Mononuclear cell (primary cell): ENCODE measurements around the gene ARHGAP22. TPM values are rescaled to one million over a fixed set of nuclear protein-coding genes. Genes with fewer than 3 reads are reported as not detected.

Experiments used
- H3K27me3 ChIP-seq: 2 replicates; pipeline ENCODE4 v1.6.0; 2011; ENCODE audit warnings: low read length, control low read depth; ENCODE audit not compliant: insufficient read depth
- H3K4me1 ChIP-seq: 2 replicates; pipeline ENCODE4 v1.5.1; 2011; ENCODE audit warnings: mild to moderate bottlenecking, low read length, control low read depth; ENCODE audit not compliant: insufficient read depth
- H3K4me3 ChIP-seq: 2 replicates; pipeline ENCODE4 v1.5.1; 2011; ENCODE audit warnings: mild to moderate bottlenecking, low read length, moderate library complexity
- H3K9me3 ChIP-seq: 2 replicates; pipeline ENCODE4 v1.5.1; 2011; ENCODE audit warnings: low read depth, mild to moderate bottlenecking, control low read depth, low read length
- total RNA-seq: library from RNA; depleted of rRNA; stranded (reverse); fragments of >200 nt; gene quantifications from one replicate; pipeline ENCODE4 v1.2.3, GENCODE V29; 2012

ARHGAP22 gene
- total RNA-seq, 1 donor: 1.2 TPM

DNA sequence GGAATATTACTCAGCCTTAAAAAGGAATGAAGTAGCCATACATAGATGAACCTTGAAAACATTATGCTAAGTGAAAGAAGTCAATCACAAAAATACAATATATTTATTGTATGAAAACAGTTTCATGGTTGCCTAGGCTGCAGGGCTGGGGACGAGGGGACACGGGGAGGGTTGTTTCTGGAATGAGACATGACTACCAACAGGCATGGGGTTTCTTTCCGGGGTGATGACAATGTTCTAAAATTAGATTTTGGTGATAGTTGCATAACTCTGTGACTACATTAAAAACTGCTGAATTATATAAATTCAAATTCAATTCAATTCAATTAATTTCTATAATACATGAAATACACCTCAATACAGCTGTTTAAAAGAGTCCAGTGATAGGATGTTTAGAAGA, 88.0 kb downstream of the ARHGAP22 start:
- Histone ChIP-seq H3K27me3 (peaks cover 4% of the 10 kb centered on the region), H3K9me3 (peaks cover 20% of the 10 kb centered on the region), H3K4me1 (peaks cover 34% of the 10 kb centered on the region), H3K4me3 (no peak overlapping the region)

DNA sequence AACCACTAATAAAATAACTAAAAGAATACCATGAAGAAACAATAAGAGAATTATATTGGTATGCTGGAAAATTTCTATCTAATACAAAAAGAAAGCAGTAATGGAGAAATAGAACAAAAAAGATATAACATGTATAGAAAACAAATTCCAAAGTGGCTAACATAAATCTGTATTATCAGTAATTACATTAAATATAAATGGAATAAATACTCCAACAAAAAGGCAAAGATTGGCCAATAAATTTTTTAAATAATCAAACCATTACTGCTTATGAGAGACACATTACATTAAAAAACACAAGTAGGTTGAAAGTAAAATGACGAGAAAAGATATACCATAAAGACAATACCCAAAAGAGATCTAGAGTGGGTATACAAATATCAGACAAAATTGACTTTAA, 90.0 kb downstream of the ARHGAP22 start:
- Histone ChIP-seq H3K4me1 (peaks cover 39% of the 10 kb centered on the region), H3K9me3 (peaks cover 20% of the 10 kb centered on the region), H3K4me3 (no peak overlapping the region), H3K27me3 (no peaks in the 10 kb centered on the region)

DNA sequence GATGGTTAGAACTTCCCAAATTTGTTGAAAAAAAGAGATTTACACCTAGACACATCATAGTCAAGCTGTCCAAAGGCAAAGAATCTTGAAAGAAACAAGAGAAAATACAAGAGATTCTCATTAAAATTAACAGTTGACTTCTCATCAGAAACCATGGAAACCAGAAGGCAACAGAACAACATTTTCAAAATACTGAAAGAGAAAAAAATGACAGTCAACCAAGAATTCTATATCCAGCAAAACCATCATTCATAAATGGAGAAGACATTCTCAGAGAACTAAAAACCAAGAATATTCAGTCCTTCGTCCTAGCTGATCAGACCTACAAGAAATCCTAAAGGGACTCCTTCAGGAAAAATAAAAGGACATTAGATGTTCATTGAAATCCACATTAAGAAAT, 90.6 kb downstream of the ARHGAP22 start:
- peaks cover 20% of the 10 kb centered on the region for H3K9me3 ChIP-seq
- no peaks in the 10 kb centered on the region for H3K27me3 ChIP-seq
- H3K4me1 ChIP-seq: peaks cover 33% of the 10 kb centered on the region
- no peak overlapping the region for H3K4me3 ChIP-seq

DNA sequence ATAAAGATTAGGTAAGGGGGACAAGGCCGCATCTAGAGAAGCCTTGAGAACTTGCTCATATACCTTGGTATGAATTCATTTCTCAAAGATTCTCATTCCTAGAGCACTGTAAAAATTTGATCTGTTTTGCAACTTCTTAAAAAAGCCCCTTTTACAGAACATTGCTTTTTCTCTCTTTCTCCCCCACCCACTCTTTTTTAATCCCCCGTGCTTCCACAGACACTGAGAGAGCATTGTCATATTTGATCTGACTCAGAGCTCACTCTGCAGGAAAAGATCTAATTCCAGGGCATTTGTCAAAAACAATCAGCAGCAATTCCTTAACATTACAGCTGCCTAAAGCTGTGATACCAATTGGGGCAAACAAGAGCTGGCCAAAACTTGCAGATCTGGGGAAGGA, 92.0 kb downstream of the ARHGAP22 start:
- H3K27me3 ChIP-seq: no peaks in the 10 kb centered on the region
- no peak overlapping the region for H3K4me3 ChIP-seq
- peaks cover 32% of the 10 kb centered on the region for H3K4me1 ChIP-seq
- H3K9me3 ChIP-seq: peaks cover 20% of the 10 kb centered on the region

DNA sequence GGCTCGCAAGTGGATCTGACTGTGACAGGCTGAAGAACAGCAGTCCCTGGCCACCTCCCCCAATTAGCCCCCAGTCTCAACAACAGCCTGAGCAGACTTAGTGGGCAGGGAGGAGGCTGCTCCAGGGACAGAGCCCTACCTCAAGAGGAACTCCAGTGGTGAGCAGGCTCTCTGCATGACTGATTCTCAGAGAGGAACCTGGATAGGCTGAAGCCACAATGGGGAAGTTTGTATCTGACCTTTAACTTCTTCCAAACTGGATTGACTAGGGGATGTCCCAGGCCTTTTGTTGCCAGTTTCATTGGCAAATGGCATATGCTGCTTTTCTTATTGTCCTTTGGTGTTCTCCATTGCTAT, 93.0 kb downstream of the ARHGAP22 start:
- Histone ChIP-seq H3K9me3 (peaks cover 20% of the 10 kb centered on the region), H3K27me3 (no peaks in the 10 kb centered on the region), H3K4me3 (no peak overlapping the region), H3K4me1 (peaks cover 23% of the 10 kb centered on the region)

DNA sequence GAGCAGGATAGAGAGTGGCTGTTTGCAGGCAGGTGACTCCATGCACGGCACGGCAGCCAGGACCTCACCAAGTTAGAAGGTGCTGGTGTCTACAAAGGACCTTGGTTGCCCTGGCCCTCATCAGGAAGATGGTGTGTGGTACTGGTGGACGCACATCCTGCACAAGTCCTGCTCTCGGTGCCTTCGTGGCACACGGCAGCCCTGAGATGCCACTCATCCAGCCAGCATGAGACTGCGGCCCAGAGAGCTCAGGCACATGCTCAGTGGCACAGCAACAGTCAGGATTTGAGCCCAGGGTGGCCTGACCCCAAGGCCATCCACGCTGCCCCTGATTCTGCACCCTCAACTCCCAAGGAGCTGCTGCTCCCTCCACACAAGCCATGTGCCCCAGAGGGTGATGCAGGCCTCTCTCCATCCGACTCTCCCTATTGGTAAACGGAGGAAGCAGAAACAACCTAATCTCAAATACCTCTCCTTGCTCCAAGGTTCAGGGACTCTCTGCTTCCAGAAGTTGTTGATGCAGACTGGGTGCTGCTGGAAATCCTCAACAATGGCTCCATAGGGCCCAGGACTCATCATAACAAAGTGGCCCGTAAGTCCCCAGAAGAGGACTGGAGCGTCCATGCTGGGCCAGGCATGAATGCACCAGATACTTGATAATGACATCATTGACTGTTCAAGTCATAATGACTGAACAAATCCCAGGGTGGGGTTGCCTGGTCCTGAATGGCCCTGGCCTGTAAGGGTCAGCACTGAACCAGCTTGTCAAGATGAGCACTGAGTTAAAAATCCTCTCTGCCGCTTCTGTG, 93.6 kb downstream of the ARHGAP22 start:
- H3K27me3 ChIP-seq: no peaks in the 10 kb centered on the region
- no peak overlapping the region for H3K4me3 ChIP-seq
- peaks cover 20% of the 10 kb centered on the region for H3K9me3 ChIP-seq
- peaks cover 23% of the 10 kb centered on the region for H3K4me1 ChIP-seq

DNA sequence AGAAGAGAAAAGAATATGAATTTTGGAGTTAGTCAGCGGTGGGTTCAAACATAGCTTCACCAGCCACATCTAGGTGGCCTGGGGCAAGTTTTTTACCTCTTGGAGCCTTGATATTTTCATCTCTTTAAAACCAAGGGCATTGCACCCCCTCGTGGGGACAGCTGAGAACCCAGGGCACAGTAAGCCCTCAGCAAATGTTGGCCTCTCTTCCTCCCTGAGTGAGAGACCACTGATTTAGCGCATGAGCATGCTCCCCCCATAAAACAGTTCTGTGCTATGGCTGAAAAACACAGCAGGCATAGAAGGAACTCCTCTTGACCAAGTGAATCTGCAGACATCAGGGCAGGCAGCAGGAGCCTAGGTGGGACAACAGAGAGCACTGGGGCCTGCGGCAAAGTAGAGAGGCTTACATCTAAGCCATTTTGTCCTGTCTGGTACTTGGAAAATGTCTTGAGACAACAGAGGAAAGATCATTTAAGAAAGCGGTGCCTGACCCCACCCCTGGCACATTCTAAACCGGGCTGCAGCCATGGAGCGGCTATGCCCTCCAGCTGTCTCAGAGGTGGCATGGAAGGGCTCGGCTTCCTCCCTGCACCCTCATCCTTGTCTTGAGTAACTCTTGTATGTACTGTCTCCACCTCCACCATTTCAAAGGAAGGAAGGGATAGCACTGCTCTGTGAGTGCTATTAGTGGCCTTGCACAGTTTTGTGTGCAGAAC, 94.7 kb downstream of the ARHGAP22 start:
- Histone ChIP-seq H3K9me3 (peaks cover 14% of the 10 kb centered on the region), H3K4me1 (peaks cover 32% of the 10 kb centered on the region), H3K4me3 (no peak overlapping the region), H3K27me3 (no peaks in the 10 kb centered on the region)

DNA sequence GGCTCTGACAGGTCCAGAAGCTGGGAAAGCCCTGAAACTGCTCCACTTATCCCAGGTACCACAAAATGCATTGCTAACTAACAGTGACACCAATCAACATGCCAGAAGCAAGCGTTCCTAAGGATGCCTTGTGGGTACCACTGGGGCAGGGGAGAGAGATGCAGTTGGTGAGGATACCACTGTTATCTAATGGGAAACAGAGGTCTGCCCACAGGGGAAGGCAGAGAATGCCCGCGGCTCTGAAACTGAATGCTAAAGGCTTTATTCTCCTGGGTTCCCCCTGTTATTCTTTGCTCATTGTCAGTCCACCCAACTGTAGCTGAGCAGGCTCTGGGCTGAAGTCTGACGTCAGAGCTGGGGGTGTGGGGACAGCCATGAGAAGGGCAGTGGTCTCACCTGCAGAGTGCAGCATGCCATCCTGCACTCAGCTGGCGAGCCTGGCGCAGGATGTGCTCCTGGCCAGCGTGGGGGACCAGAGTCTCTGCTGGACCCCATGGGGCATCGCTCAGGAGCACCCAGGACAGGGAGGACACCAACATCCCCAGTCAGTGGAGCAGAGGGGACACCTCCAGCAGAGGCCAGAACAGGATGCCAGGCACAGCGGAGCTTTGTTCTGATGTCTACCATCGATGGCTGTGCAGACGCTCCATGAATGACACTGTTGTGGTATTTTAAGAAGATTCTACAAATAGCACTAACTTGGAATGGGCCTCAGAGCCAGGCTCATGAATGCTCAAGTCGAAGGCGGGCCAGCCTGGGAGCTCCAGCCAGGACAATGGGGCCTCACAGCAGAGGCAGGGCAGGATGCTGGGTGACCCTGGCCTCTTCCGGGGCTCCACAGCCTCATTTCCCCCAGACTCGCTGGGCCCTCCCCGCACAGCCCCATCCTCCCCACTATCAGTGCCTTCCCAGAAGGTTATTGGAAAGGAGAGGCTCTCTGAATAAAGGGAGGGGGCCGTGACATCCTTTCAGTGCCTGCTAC, 95.8 kb downstream of the ARHGAP22 start:
- Histone ChIP-seq H3K27me3 (no peaks in the 10 kb centered on the region), H3K4me1 (peaks cover 32% of the 10 kb centered on the region), H3K4me3 (no peak overlapping the region), H3K9me3 (peaks cover 3% of the 10 kb centered on the region)

DNA sequence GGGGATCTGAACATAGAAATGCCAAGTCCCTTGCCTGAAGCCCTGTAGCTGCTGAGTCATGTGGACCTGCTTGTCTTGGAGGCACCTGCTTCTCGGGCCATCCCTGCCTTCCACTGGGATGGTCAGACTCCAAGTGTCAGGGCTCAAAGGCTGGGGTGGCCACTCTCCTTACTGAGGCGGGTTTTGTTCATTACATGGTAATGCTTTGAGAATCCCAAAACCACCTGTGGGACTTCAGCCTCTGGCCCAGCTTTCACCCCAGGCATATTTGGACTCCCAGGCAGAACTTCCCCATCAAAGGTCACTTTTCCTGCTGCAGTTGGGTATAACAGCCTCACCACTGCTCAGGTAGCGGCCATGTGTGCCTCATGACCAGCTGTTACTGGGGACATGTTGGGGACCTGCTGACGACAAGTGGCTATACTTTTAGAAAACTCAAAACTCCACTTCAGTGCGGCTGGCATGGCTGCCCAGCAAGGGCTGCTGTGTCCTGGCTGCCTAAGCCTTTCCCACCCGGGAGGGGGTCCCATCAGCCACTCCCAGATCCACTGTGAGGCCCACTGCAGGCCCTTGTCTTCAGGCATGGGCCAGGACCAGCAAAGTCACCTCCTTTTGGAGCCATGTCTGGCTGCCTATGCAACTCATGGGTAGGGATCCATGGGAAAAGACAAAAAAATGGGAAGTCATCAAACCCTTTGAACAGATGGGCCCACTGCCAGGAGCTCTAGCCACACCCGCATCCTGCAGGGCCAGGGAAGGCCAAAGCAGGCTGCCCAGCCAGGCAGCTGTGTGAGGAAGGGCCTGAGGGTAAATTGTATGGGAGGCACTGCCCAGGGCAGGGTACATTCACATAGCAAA, 96.7 kb downstream of the ARHGAP22 start:
- no peaks in the 10 kb centered on the region for H3K27me3 ChIP-seq
- H3K4me1 ChIP-seq: peaks cover 32% of the 10 kb centered on the region
- no peak overlapping the region for H3K4me3 ChIP-seq
- H3K9me3 ChIP-seq: no peaks in the 10 kb centered on the region

DNA sequence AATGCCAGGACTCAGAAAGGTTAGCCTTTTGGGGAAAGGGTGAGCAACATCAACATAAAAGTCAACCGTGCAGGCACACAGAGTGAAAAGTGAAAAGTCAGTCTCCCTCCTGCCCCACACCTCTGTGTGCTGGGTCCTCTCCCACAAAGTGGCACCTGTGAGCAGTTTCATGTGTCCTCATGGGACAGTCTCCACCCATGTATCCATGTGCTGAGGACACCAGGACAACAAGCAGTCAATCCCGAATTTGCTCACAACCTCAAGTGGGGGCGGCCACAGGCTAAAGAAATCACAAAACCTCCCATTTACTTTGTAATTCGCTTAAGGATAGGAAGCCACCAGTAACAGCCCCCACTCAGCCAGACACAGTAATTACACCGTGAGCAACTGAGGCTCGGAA, 97.4 kb downstream of the ARHGAP22 start:
- Histone ChIP-seq H3K4me3 (no peak overlapping the region), H3K9me3 (no peaks in the 10 kb centered on the region), H3K4me1 (peaks cover 28% of the 10 kb centered on the region), H3K27me3 (no peaks in the 10 kb centered on the region)

DNA sequence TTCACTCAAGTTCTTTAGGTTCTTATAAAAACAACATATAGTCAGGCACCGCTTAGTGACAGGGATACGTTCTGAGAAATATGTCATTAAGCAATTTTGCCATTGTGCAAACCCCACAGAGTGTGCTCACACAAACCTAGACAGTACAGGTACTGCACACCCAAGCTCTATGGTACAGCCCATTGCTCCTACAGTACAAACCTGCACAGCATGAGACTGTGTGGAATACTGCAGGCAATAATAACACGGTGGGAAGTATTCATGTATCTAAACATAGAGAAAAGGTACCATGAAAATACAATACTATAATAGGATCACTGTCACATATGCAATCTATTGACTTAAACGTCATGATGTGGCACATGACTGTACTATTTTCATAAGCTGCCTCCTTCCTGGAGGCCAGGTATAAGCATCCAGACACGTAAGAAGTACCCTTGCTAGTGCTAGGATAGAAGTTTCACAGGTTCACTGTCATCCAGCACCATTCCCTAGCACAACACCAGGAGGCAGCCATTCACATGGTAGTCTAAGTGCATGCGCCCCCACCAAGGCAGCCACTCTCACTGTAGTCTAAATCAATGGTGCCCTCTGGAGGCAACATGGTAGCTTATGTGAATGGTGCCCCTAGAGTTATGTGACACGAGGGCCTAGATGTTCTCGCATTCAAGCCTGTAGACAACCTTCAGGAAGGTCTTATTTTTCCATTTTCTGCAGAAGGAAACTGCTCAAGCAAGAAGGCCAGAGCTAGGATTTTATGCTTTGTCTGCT, 98.5 kb downstream of the ARHGAP22 start:
- Histone ChIP-seq H3K4me3 (no peak overlapping the region), H3K27me3 (no peaks in the 10 kb centered on the region), H3K9me3 (no peaks in the 10 kb centered on the region), H3K4me1 (peaks cover 20% of the 10 kb centered on the region)

DNA sequence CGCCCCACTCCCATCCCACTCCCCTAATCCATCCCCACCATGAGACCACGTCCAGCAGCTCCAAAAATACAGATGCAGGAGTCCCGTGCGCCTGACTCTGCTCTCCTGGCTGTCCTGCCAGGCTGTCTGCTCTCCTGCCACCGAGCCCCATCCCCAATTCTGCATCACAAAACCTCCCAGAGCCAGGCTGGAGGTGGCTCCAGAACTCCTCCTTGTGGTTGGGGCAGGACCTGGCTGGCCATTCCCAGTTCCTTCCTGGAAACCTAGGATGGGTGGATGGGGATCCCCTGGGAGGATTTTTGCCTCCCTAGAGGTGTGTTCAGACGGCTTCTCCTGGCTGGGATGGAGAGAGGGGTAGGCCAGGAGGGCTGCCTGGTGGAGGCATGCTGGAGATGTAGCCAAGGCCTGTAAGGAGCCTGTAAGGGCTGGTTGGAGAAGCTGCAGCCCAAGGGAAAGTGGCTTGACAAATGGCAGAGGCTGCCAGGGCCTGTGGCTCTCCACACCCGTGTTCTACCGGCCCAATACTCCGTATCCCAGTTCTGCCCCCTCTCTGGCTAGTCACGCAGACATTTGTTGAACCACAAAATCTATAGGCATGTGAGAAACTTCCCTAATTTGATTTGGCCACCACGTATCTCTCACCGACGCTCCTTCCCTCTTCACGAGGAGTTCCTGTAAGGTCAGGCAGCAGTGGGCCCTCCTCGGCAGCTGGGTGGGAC, 99.3 kb downstream of the ARHGAP22 start:
- no peaks in the 10 kb centered on the region for H3K27me3 ChIP-seq
- no peak overlapping the region for H3K4me3 ChIP-seq
- no peaks in the 10 kb centered on the region for H3K9me3 ChIP-seq

DNA sequence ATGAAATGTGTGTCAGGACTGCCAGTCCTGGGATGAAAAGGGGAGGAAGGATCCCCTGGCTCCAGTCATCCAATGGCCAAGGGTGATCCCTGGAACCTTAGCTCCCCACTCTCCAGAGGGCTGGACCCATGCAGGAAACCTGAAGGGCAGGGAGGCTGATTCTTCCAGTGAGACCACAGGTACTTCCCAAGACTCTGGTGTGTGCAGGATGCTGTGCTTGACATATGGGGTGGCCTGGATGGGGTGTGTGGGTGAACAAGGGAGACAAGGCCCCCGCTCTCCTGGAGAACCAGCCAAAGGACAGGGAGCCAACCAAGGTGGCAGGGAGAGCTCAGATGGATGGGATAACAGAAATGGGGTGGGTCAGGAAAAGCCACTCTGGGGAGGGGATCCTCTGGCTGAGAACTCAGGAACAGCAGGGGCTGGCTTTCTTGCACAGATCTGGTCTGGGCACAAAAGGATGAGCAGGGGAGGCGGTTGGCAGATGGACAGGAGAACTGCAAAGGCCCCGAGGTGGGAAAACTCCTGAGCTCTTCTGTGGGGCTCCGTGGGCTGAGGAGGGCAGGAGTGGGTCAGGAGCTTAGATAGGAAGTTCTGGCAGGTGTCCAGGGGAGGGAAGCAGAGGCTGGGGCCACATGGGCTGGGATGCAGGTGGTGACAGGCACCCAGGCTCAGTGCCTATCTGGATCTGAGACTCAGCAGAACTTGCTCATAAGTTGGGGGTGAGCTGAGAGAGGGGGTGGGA, 100.6 kb downstream of the ARHGAP22 start:
- H3K27me3 ChIP-seq: no peaks in the 10 kb centered on the region
- H3K4me3 ChIP-seq: no peak overlapping the region
- H3K9me3 ChIP-seq: no peaks in the 10 kb centered on the region
- H3K4me1 ChIP-seq: peaks cover 20% of the 10 kb centered on the region

More for the DNA sequence above, 99.3 kb downstream of the ARHGAP22 start:
- peaks cover 20% of the 10 kb centered on the region for H3K4me1 ChIP-seq
